CD4-positive, alpha-beta T cell treated with Interleukin-21 for 1 hour (primary cell): ENCODE measurements around the gene SMAD5.

Experiments used
- DNase-seq: peaks from one replicate; pipeline ENCODE4 v3.0.0-alpha.2; 2020

Gene SMAD5

DNA sequence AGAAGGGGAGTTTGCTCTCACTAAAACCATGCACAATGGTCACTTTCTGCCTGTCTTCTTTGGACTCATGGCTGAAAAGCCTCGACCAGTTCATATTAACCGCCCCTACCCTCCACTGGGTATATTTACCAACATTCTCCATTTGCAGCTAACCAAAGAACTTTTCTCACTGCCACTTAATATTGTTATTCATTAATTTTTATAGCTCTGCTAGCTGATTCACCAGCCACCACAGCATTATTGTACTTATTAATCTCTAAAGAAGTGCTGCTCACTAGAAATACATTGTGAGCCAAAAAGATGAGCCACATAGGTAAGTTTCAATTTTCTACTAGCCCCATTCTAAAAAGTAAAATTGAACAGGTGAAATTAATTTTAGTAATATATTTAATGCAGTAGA, 93.8 kb downstream of the SMAD5 start:
- DNase-seq, result no peak

DNA sequence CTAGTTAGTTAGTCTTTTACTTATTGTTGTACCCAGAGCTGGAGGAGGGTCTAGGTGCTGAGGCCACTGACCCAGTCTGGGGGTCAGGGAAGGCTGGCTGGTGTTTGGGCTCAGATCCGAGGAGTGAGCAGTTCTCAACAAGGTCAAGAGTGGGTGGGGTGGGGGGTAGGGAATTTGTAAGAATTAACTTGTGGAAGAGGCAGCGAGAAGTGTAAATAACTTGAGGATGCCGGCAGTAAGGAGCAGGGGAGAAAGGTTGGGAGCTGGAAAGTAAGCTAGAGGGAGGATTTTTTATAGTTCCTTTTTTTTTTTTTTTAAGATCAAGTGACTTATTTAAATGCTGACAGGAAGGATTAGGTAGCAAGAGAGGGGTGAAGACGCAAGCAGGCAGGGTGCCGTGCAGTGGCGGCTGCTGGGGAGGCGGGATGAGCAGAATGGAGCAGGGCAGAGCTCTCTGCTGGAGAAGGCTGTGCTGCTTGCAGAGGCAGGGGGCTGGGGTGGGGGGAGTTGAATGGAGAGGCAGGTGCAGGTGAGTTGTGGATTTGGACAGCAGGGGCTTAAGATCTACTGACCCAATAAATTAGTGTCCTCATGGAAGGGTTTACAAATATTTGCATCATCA, 95.6 kb downstream of the SMAD5 start:
- no peak for DNase-seq

DNA sequence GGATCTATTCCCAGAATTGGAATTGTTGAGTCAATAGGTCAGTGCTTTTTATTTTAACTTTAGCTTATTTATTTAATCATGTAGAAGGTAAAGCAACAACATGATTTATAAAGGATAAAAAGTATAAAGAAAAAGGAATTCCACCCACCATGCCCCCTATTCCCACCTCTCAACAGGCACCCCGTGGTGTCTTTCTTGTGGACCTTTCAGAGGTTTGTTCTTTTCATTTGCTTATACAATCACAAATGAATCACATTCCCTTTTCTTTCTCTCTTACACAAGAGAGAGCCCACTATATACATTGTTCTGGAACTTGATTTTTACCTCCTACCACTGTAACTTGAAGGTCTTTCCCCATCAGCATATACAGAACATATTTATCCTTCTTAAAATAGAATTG, 97.5 kb downstream of the SMAD5 start:
- DNase-seq, result no peak

DNA sequence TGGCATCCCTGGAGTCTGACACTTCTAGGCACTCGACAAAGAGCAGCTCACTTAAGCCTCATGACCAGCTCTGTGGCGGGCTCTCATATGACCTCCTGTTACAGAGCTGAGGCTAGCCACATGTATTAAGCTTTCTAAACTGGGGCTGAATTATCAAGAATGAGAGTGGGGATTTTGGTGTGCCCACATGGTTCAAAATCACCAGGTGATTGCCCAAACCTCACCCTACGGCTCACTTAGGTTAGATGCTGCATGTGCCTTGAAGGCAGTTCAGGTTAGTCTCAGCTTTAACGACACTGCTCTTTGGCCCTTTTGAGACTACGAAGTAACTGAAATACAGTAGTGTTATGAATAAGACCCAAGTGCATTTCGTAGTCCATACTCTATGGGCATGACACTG, 99.7 kb downstream of the SMAD5 start:
- DNase-seq, result no peak
